DMS153 (cell line): ENCODE results near the gene SEC22B.
"Not testable (repeated sequence)": the region's sequence is repeated elsewhere in the genome, so short reads cannot be mapped to it uniquely, and the experiment has no call there.

Experiments used
- DNase-seq: peaks from one replicate; lab custom pipeline; 2025; lab: John Stamatoyannopoulos, UW

Gene SEC22B

DNA sequence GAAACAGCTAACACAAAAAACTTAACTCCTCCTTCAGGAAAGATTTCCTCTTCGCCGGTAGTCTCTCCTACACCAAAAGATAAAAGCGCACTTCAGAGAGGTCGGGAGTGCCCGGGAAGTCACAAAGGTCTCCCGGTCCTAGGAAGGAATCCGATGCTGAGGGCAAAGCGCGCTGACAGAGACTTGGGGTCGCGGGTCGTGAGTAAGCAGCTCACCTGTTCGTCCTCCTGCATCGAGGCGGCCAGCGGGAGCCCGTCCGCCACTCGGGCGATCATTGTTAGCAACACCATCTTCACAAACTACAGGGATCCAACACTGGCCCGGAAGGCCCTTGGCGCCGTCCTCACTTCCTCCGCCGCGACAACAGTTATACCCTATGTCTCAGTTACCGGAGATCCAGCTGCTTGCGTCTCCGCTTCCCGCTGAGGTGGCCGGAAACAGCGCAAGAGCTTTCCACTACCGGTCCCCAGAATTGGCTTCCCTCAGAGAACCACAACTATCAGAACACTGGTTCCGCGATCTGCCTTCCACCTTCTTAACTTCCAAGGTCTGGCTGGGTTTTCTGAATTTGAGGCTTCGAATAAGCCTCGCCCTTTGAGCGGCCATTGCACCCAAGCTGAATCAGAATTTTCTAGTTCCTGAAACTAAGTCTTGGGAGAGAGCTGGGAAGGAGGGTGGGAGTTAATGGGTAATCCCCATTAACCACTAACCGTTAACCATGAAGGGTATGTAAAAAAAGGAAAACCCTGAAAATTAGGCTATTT, at the start of gene SEC22B:
TSS of gene SEC22B (minus strand) at position 429 of the 764 bp plus-strand sequence. CDS start at position 290, 139 bp downstream.
- DNase-seq: peak; percentile 87

- not testable (repeated sequence) for DNase-seq
Measured at GRCh38 chr1:120217933-120218332, 41.6 kb upstream of the SEC22B start.

DNA sequence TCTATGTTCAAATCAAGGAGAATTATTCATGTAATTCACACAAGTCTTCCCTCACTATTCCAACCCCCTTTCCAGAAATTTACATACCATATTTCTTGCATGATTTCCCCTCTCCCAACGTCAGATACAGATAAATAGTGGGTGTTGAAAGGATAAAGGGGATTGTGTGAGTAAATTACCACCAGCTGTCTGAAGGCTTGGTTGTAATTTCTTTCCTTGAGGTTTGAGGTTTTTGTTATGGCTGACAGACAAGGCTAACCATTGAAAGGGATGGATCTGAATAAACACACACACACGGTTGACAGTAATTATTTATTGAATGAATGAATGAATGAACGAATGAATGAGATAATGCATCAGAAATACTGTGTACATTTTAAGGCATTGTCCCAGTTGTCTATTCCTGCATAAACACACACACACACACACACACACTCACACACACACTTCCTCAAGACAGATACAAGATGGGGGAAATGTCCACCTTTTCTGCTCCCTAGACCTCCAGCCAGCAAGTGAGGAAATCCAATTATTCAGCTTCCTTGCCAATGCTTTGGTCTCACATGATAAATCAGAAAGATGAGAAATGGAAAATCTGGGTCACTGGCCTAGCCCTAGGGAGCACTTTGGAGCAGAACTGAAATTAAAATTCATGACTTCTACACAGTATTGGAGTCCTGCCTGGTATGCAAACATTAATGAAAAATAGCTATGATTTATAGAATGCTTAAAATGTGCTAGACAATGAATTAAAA, 41.0 kb upstream of the SEC22B start:
- DNase-seq: not testable (repeated sequence)

DNA sequence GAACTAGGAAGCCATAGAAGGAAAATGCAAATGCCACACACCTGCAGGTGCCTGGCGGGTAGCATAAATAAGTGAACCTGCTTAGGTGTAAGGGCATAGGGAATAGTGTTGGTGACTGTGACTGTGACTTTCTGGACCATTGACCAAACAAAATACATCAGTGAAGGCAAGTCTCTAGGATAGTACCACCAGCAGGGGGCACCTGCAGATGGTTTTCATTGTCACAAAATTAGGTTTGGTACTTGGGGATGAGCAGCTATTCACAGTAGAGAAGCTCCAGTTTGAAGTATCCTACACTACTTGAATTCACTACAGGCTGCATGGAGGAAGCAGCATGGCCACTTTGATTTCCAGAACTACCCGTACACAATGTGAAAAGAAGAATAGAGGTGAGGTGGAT, 37.3 kb upstream of the SEC22B start:
- DNase-seq: not testable (repeated sequence)

- not testable (repeated sequence) for DNase-seq
Measured at GRCh38 chr1:120210754-120211153, 34.4 kb upstream of the SEC22B start.

- not testable (repeated sequence) for DNase-seq
Measured at GRCh38 chr1:120196863-120197775, 20.8 kb upstream of the SEC22B start.

DNA sequence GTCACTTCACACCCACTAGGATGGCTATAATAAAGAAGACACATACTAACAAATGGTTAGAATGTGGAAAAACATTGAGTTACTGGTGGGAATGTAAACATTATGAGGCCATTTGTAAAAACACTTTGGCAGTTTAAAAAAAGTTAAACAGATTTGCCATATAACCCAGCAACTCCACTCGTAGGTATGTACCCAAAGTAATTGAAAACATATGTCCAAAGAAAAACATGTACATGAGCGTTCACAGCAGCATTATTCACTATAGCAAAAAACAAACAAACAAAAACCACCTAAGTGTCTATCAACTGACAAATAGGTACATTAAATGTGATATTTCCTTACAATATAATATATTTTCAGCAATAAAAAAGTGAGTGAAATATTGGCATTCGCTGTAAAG, 12.3 kb upstream of the SEC22B start:
- not testable (repeated sequence) for DNase-seq

DNA sequence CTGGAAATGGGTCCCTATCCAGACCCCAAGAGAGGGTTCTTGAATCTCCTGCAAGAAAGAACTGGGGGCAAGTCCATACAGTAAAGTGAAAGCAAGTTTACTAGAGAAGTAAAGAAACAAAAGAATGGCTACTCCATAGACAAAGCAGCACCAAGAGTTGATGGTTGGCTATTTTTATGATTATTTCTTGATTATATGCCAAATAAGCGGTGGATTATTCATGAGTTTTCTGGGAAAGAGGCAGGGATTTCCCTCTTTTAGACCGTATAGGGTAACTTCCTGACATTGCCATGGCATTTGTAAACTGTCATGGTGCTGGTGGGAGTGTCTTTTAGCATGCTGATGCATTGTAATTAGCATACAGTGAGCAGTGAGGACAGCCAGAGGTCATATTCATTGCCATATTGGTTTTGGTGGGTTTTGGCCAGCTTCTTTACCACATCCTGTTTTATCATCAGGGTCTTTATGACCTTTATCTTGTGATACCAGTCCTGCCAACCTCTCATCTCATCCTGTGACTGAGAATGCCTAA, 5.9 kb upstream of the SEC22B start:
- not testable (repeated sequence) for DNase-seq

- DNase-seq: not testable (repeated sequence)
Measured at GRCh38 chr1:120179811-120180690, 3.7 kb upstream of the SEC22B start.

GRCh38 chr1:120178799-120179756, 2.8 kb upstream of the SEC22B start:
- no peak for DNase-seq

- DNase-seq: not testable (repeated sequence)
Measured at GRCh38 chr1:120178058-120178457, 1.7 kb upstream of the SEC22B start.

- not testable (repeated sequence) for DNase-seq
Measured at GRCh38 chr1:120175688-120176087, 632 bp downstream of the SEC22B start.

DNA sequence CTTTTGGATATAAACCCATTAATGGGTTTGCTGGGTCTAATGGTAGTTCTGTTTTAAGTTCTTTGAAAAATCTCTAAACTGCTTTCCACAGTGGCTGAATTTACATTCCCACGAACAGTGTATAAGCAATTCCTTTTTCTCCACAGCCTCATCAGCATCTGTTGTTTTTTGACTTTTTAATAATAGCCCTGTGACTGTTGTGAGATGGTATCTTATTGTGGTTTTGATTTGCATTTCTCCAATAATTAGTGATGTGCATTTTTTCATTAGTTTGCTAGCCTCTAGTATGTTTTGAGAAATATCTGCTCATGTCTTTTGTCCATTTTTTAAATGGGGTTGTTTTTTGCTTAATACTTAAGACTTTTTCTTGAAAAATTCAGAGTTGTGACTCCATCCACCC, 11.6 kb downstream of the SEC22B start:
- not testable (repeated sequence) for DNase-seq

DNA sequence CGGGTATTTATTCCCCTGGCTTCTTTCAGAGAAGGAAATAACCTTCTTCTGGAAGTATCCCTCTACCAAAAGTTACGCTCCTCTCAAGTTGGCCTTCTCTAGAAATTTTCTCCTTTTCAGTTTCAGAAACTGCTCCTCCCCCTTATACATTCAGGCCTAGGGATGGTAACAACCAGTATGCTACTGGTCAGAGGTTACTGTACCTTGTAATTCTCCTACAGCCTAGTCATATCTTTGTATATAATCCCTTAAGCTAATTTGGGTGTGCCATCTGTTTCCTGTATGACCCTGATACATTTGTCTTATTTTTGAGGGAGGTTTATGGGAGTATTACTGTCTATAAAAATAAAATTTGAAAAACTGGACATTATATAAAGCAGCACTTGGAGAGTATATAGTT, 14.3 kb downstream of the SEC22B start:
- DNase-seq: not testable (repeated sequence)

GRCh38 chr1:120158495-120158894, 17.8 kb downstream of the SEC22B start:
- not testable (repeated sequence) for DNase-seq

GRCh38 chr1:120158086-120158485, 18.2 kb downstream of the SEC22B start:
- not testable (repeated sequence) for DNase-seq

GRCh38 chr1:120150138-120150822, 26.0 kb downstream of the SEC22B start:
- DNase-seq: not testable (repeated sequence)

DNA sequence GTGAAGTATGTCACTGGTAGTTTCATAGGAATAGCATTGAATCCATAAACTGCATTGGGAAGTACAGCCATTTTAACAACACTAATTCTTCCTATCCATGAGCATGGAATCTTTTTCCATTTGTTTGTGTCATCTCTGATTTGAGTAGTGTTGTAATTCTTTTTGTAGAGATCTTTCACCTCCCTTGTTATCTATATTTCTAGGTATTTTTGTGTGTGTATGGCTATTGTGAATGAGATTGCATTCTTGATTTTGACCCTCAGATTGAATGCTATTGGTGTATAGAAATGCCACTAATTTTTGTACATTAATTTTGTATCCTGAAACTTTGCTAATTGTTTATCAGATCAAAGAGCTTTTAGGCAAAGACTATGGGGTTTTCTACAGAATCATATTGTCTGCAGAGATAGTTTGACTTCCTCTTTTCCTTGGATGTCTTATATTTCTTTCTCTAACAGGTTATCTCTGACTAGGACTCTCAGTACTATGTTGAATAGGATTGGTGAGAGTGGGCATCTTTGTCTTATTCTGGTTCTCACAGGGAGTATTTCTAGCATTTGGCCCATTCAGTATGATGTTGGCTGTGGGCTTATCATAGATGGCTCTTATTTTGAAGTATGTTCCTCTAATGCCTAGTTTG, 26.8 kb downstream of the SEC22B start:
- DNase-seq: not testable (repeated sequence)
